H9 (cell line): ENCODE results near the gene ORAI1. TPM values are rescaled to one million over a fixed set of nuclear protein-coding genes. Genes with fewer than 3 reads are reported as not detected.

ENCODE experiments used
- DNase-seq: peaks from one replicate; pipeline ENCODE4 v3.0.0-alpha.2; 2017
- H2AFZ ChIP-seq: one replicate; pipeline ENCODE4 v1.6.1; 2013; ENCODE audit warnings: mild to moderate bottlenecking, low read length, control low read depth, moderate library complexity
- H2AK5ac ChIP-seq: 2 replicates; pipeline ENCODE4 v1.6.1; 2013; ENCODE audit warnings: low read length, control low read depth, mixed read lengths; ENCODE audit not compliant: insufficient read length
- H2BK120ac ChIP-seq: one replicate; pipeline ENCODE4 v1.6.1; 2013; ENCODE audit warnings: low read depth, mild to moderate bottlenecking, low read length, control low read depth, inconsistent platforms; ENCODE audit not compliant: poor library complexity, severe bottlenecking
- H2BK12ac ChIP-seq: 2 replicates; pipeline ENCODE4 v1.6.1; 2013; ENCODE audit warnings: low read length, control low read depth, mixed read lengths, low read depth; ENCODE audit not compliant: insufficient read length
- H2BK15ac ChIP-seq: 2 replicates; pipeline ENCODE4 v1.6.1; 2013; ENCODE audit warnings: low read depth, low read length, control low read depth
- H2BK20ac ChIP-seq: one replicate; pipeline ENCODE4 v1.6.1; 2013; ENCODE audit warnings: low read depth, mild to moderate bottlenecking, low read length, control low read depth, inconsistent platforms; ENCODE audit not compliant: poor library complexity, severe bottlenecking
- H2BK5ac ChIP-seq: 2 replicates; pipeline ENCODE4 v1.6.1; 2013; ENCODE audit warnings: low read length, control low read depth, mixed read lengths; ENCODE audit not compliant: insufficient read length
- H3K14ac ChIP-seq: 2 replicates; pipeline ENCODE4 v1.6.1; 2013; ENCODE audit warnings: low read length, control low read depth; ENCODE audit not compliant: insufficient read depth
- H3K18ac ChIP-seq: 2 replicates; pipeline ENCODE4 v1.6.1; 2013; ENCODE audit warnings: low read depth, mild to moderate bottlenecking, mixed read lengths, low read length, control low read depth; ENCODE audit not compliant: insufficient read length
- H3K23ac ChIP-seq: 2 replicates; pipeline ENCODE4 v1.6.1; 2013; ENCODE audit warnings: low read length, control low read depth, mixed read lengths, low read depth; ENCODE audit not compliant: insufficient read length
- H3K23me2 ChIP-seq: 2 replicates; pipeline ENCODE4 v1.6.1; 2013; ENCODE audit warnings: low read depth, mild to moderate bottlenecking, mixed read lengths, low read length, control low read depth; ENCODE audit not compliant: insufficient read length, poor library complexity, severe bottlenecking
- H3K27ac ChIP-seq: 2 replicates; pipeline ENCODE4 v1.5.1; 2013; ENCODE audit warnings: low read length, control low read depth, mixed read lengths, low read depth; ENCODE audit not compliant: insufficient read length
- H3K27me3 ChIP-seq: 2 replicates; pipeline ENCODE4 v1.6.1; 2013; ENCODE audit warnings: low read length, control low read depth, inconsistent platforms; ENCODE audit not compliant: insufficient read depth
- H3K4ac ChIP-seq: 2 replicates; pipeline ENCODE4 v1.6.1; 2013; ENCODE audit warnings: low read depth, mild to moderate bottlenecking, control low read depth, inconsistent platforms, low read length, moderate library complexity
- H3K4me1 ChIP-seq: 2 replicates; pipeline ENCODE4 v1.6.1; 2013; ENCODE audit warnings: low read length, control low read depth, inconsistent platforms; ENCODE audit not compliant: insufficient read depth
- H3K4me2 ChIP-seq: 2 replicates; pipeline ENCODE4 v1.6.1; 2013; ENCODE audit warnings: low read length, control low read depth, mixed read lengths; ENCODE audit not compliant: insufficient read length, insufficient read depth
- H3K56ac ChIP-seq: 2 replicates; pipeline ENCODE4 v1.6.1; 2013; ENCODE audit warnings: low read depth, mild to moderate bottlenecking, mixed read lengths, low read length, control low read depth; ENCODE audit not compliant: insufficient read length
- H3K79me1 ChIP-seq: 2 replicates; pipeline ENCODE4 v1.6.1; 2013; ENCODE audit warnings: low read depth, mild to moderate bottlenecking, moderate library complexity, low read length, control low read depth, inconsistent platforms; ENCODE audit not compliant: insufficient read depth, poor library complexity, severe bottlenecking
- H3K79me2 ChIP-seq: 2 replicates; pipeline ENCODE4 v1.6.1; 2013; ENCODE audit warnings: low read length, control low read depth, inconsistent platforms; ENCODE audit not compliant: insufficient read depth
- H3K9ac ChIP-seq: 2 replicates; pipeline ENCODE4 v1.6.1; 2013; ENCODE audit warnings: low read length, control low read depth, mixed read lengths; ENCODE audit not compliant: insufficient read length; ENCODE audit errors: extremely low read depth
- H3K9me3 ChIP-seq: one replicate; pipeline ENCODE4 v1.6.1; 2013; ENCODE audit warnings: low read depth, low read length, inconsistent platforms; ENCODE audit not compliant: control insufficient read depth
- H3T11ph ChIP-seq: one replicate; pipeline ENCODE4 v1.6.1; 2013; ENCODE audit warnings: mild to moderate bottlenecking, low read length, control low read depth, inconsistent platforms
- H4K20me1 ChIP-seq: one replicate; pipeline ENCODE4 v1.6.1; 2013; ENCODE audit not compliant: control insufficient read depth, insufficient read length, insufficient read depth
- H4K5ac ChIP-seq: 2 replicates; pipeline ENCODE4 v1.6.1; 2013; ENCODE audit warnings: low read depth, mild to moderate bottlenecking, mixed read lengths, low read length, control low read depth; ENCODE audit not compliant: insufficient read length
- H4K8ac ChIP-seq: replicated peaks from 2 replicates; pipeline ENCODE4 v1.6.1; 2013; ENCODE audit warnings: low read length, control low read depth, mixed read lengths, low read depth; ENCODE audit not compliant: insufficient read length
- H4K91ac ChIP-seq: 2 replicates; pipeline ENCODE4 v1.6.1; 2013; ENCODE audit warnings: low read depth, mild to moderate bottlenecking, moderate library complexity, mixed read lengths, low read length, control low read depth; ENCODE audit not compliant: insufficient read length
- H3K27ac Mint-ChIP-seq, 3 experiments: 2 replicates in 2 of 3; 3 replicates in 1 of 3; pipeline ENCODE4 v1.8.0; 2020 to 2021; ENCODE audit warnings: mixed read lengths in 3 of 3, mild to moderate bottlenecking in 1 of 3, moderate library complexity in 1 of 3
- H3K27me3 Mint-ChIP-seq: 2 replicates; pipeline ENCODE4 v1.8.0; 2021; ENCODE audit warnings: low read depth, mild to moderate bottlenecking, moderate library complexity, mixed read lengths
- H3K36me3 Mint-ChIP-seq, 3 experiments: 2 replicates in 2 of 3; 3 replicates in 1 of 3; pipeline ENCODE4 v1.8.0; 2020 to 2021; ENCODE audit warnings: low read depth in 3 of 3, mixed read lengths in 3 of 3; ENCODE audit not compliant: insufficient read depth in 1 of 3
- H3K4me1 Mint-ChIP-seq, 2 experiments: 2 replicates each; pipeline ENCODE4 v1.8.0; 2020; ENCODE audit warnings: mixed read lengths in 2 of 2
- H3K4me3 Mint-ChIP-seq, 2 experiments: 2 replicates in 1 of 2; 3 replicates in 1 of 2; pipeline ENCODE4 v1.8.0; 2020 to 2021; ENCODE audit warnings: mild to moderate bottlenecking in 2 of 2, mixed read lengths in 2 of 2, moderate library complexity in 1 of 2
- H3K9me3 Mint-ChIP-seq, 2 experiments: 2 replicates in 1 of 2; 3 replicates in 1 of 2; pipeline ENCODE4 v1.8.0; 2020; ENCODE audit warnings: mild to moderate bottlenecking in 2 of 2, mixed read lengths in 2 of 2, moderate library complexity in 1 of 2
- WGBS: extraction: QIAGEN DNeasy Blood & Tissue Kit; methylation state at CpG from one replicate; pipeline ENCODE4 v1.1.7; 2013; ENCODE audit warnings: missing lambda C conversion rate, low lambda C conversion rate, mixed read lengths; ENCODE audit not compliant: insufficient read length; ENCODE audit errors: extremely low coverage; 5-methylcytosine and 5-hydroxymethylcytosine counted together
- total RNA-seq: library from RNA; stranded (reverse); gene quantifications from 2 replicates; pipeline ENCODE4 v1.2.1, GENCODE V29; 2021
- TF ChIP-seq, protein P1 (sequence below): fragments of 200-600 bp; sonication (generic); conservative IDR thresholded peaks from 3 replicates; pipeline ENCODE4 v1.8.0; 2021; ENCODE audit warnings: antibody characterized with exemption, mild to moderate bottlenecking

ORAI1 gene
- total RNA-seq, 1 experiment from 2014 or later: 24.7 TPM

DNA sequence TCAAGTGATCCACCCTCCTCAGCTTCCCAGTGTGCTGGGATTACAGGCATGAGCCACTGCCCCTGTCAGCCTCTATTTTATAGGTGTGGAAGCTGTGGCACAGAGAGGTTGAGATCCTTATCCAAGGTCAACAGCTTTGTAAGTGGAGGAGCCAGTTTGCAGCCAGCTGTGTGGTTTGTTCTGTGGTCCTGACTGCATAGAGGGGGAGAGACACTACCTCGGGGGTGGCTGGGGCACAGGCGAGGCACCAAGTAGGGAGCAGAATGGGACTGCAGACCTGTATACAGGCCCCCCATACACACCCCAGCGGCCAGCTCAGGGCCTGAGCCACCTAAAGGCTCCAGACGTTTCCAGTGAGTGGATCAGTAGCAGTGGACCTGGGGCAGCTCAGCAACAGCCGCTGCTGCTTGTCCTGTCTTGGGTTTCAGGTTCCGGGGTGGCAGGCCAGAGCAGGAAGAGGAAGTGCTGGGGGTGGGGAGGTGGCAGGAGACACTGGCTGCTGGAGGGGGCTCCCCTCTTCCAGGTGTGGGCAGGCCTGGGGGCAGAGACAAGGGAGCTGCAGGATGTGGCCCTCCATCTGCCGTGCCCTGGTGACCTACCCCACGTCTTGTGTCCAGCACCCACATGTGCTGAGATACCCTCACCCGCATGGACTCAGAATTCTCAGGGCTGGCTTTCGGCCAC, 11.0 kb downstream of the ORAI1 start:
- Histone ChIP-seq H3K27ac (no peak overlapping the region), H2BK120ac (no peak overlapping the region), H4K20me1 (peaks cover 4% of the 10 kb centered on the region), H3K18ac (no peak overlapping the region), H3K14ac (peak overlapping the region; percentile 29; the same call in 1 of the 2 replicates), H4K8ac (no peak overlapping the region), H3K79me2 (peaks cover 8% of the 10 kb centered on the region; the same call in 1 of the 2 replicates), H2BK20ac (no peak overlapping the region), H3K4ac (no peak overlapping the region), H3K4me1 (no peaks in the 10 kb centered on the region; the same call in 1 of the 2 replicates), H3K9ac (no peak overlapping the region), H2AK5ac (no peak overlapping the region), H3K27me3 (no peaks in the 10 kb centered on the region), H4K5ac (no peak overlapping the region), H3K9me3 (no peaks in the 10 kb centered on the region), H4K91ac (no peak overlapping the region), H3K4me2 (no peak overlapping the region), H3K23ac (no peak overlapping the region), H2BK12ac (no peak overlapping the region), H2AFZ (no peak overlapping the region), H3K56ac (no peak overlapping the region), H3T11ph (no peak overlapping the region), H3K23me2 (peaks cover 3% of the 10 kb centered on the region), H2BK15ac (no peak overlapping the region), H2BK5ac (no peak overlapping the region), H3K79me1 (peaks cover 11% of the 10 kb centered on the region)
- peaks cover 13 to 29% of the 10 kb centered on the region in 2 experiments for H3K4me1 Mint-ChIP-seq
- H3K27ac Mint-ChIP-seq: peak overlapping the region in 1 of 3 experiments; percentile 74; a peak in 3 of 7 replicates
- peak; percentile 37 for DNase-seq
- H3K36me3 Mint-ChIP-seq: peaks cover 5 to 27% (median 24%) of the 10 kb centered on the region in 3 experiments; a peak in 6 of 7 replicates
- no peaks in the 10 kb centered on the region for H3K27me3 Mint-ChIP-seq
- no peak overlapping the region; a peak in 1 of 5 replicates for H3K4me3 Mint-ChIP-seq
- H3K9me3 Mint-ChIP-seq: no peaks in the 10 kb centered on the region
- TF ChIP-seq, protein P1, sequence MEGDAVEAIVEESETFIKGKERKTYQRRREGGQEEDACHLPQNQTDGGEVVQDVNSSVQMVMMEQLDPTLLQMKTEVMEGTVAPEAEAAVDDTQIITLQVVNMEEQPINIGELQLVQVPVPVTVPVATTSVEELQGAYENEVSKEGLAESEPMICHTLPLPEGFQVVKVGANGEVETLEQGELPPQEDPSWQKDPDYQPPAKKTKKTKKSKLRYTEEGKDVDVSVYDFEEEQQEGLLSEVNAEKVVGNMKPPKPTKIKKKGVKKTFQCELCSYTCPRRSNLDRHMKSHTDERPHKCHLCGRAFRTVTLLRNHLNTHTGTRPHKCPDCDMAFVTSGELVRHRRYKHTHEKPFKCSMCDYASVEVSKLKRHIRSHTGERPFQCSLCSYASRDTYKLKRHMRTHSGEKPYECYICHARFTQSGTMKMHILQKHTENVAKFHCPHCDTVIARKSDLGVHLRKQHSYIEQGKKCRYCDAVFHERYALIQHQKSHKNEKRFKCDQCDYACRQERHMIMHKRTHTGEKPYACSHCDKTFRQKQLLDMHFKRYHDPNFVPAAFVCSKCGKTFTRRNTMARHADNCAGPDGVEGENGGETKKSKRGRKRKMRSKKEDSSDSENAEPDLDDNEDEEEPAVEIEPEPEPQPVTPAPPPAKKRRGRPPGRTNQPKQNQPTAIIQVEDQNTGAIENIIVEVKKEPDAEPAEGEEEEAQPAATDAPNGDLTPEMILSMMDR: no peak
- WGBS: no CpG with 5 or more reads among the region's 10 CpGs
